NCI-H1048 (cell line): ENCODE results near the gene TP53INP2.
"Not testable (repeated sequence)": the region's sequence is repeated elsewhere in the genome, so short reads cannot be mapped to it uniquely, and the experiment has no call there.

Experiments
- DNase-seq: peaks from one replicate; lab custom pipeline; 2025; lab: John Stamatoyannopoulos, UW

The TP53INP2 gene

DNA sequence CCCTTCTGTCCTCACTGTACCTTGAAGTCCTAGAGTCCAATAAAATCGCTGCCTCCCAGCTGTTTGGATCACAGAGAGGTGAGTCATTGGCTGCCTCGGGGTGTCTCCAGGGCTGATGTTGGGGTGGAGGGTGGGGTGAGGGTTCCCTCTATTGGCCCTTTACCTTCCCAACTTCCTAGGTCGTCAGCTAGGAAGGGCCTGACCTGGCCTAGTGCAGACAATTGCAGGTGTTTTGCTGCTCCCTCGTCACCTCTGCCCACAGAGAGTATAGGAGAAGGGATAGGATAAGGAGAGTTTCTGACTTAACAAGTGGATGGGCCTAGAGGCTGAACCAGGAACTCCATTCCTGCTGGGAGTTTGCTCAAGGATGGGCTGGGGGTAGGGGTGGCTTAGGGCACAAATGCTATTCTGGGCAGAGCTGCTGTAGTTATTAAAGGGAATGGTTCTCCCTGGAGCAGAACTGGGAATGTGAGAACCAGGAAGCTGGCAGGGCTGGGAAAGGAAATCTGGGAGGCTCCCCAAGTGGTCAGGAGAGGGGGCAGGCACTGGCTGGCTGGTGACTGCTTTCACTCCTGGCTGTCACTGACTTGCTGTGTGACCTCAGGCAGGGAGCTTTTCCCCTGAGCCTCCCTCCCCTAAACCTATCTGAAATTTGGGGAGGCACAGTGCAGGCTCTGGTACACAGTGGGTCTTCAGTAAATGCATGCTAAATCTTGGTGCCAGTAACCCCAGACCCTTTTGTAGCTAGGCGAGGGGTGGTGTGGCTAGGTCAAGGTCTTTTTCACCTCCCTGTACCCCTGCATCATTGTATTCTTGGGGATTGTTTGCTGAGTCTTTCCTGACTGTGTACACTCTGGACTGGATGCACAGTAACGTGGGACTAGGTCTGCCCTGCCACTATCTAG is 1.5 kb downstream of the TP53INP2 start:
- no peak for DNase-seq

DNA sequence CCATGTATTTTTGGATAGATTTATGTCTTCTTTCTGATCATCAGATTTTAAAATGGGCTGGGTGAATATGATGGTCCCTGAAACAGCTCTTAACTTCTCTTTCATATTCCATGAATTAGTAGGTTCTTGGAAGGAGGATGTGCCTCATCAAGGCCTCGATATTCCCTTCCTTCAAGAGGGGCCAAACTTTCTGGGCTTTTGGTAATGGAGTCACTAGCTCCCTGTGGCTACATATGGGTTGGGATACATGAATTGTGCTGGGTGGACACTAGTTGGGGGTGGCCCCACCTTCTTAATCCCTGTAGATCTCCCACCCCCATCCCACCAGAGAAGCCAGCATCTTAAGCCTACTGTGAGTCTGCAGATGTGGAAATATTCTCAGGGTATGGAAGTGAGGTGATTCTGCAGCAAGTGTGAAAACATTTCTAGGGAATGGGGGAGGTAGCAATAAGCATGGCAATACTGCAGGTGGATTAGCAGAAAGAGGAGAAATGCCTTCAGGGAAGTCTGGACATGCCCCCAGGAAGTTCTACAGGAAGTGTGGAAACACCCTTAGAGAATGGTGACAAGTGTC is 2.2 kb downstream of the TP53INP2 start:
- no peak for DNase-seq

DNA sequence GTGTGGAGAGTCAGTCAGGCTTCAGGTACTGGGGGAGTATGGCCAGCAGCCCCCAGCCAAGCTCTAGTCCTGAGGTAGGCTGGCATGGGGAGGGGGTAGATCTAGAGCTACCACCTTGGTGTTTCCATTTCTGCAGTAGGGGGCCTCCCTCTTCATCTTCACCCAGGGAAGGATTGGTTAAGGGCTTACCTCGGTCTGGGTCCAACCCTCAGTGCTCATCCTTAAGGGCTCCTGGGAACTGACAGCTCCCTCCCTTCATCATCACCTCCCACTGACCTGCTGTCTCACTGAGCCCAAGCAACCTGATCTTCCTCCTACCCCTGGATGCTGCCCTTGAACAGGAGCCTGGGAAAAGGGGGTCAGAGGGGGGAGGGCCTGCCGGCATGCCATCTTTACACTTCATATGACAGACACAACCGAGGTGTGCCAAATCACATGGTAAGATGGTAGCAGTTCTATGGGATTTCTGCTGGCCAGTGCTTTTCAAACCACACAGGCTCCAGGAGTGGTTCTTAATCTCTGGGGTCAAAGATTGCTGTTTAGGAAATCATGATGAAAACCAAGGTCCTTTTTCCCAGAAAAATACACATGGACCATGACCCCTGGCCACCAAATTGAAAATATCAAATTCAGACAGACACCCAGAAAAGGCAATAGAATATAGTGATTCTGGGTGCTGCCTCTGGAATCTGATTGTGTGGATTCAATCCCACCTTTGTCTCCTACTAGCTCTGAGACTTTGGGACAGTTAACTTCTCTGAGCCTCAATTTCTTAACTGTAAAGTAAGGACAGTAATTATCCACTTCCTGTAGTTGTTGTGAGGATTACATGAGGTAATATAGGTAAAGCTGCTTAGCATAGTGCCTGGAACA is 3.0 kb downstream of the TP53INP2 start:
- DNase-seq, result no peak

DNA sequence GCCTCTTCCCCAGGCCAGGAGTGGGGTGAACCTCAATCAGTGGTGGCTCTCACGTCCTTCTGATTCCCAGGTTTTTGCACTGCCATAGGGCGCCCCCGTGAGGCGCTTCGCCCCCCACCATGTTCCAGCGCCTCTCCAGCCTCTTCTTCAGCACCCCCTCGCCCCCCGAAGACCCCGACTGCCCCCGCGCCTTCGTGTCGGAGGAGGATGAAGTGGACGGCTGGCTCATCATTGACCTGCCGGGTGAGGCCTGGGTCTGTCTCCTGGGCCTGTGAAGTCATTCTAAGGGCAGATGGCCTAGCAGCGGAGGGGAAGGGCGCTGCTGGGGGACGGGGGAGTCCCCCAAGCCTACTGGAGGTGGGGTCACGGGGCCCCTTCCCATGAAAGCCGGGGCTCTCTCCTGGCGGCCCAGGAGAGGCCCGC is 4.5 kb downstream of the TP53INP2 start:
- no peak for DNase-seq

GRCh38 chr20:34709044-34709830 is 5.1 kb downstream of the TP53INP2 start:
- peak; percentile 52 for DNase-seq

DNA sequence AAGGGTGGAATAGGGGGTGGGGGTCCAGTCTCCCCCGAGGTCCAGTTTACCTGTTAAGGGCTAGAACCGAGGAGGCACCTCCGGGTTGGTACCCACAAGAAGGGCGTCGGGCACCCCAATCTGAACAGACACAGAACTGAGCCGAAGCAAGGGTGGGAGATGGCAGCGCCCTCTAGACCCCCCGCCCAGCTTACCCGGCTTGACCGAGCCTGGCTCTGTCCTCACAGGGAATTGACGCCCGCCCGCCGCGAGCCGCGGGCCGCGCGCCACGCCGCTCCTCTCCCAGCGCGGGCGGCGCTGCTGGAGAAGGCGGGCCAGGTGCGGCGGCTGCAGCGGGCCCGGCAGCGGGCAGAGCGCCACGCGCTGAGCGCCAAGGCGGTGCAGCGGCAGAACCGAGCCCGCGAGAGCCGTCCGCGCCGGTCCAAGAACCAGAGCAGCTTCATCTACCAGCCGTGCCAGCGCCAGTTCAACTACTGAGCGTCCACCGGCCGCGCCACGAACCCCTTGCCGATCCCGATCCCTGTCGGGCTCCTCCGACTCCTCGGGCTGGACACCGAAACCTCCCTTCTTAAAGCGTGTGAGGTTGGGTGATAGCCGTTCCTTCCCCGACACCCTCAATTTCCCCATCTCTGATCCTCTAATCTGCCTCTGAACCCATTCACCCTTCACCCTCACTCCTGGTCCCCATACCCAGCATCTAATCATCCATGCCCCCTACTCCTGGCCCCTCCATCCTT is 5.9 kb downstream of the TP53INP2 start:
- no peak for DNase-seq

GRCh38 chr20:34710568-34710839 is 6.4 kb downstream of the TP53INP2 start:
- no peak for DNase-seq

- no peak for DNase-seq
Measured at GRCh38 chr20:34710861-34711574, 6.9 kb downstream of the TP53INP2 start.

DNA sequence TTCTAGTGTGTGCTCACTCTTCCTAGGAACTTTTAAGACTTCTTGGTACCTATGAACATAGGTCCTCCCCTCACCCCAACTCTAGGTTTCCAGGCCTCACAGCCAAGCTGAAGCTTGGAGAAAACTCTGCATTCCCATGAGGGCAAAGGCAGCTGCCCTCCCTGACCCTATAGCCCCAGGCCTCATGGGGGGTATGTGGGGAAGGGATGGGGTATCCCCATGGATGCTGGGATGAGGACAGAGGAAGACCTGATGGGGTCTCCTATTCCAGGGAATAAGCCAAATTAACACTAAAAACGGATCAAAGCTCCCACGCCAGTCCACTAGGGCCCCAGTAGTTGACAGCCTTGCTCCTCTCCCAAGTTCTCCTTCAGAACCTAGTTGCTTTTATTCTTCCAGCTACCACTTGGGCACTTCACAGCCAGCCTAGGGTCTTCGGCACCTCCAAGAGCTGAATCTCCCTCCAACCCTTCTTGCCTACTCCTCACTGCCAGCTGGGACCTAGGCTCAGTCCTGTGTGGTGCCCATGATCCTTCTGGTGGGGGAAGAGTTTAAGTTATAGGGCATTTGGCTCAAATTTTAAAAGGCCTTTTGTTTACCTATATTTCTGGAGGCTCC is 7.8 kb downstream of the TP53INP2 start:
- DNase-seq, result no peak

DNA sequence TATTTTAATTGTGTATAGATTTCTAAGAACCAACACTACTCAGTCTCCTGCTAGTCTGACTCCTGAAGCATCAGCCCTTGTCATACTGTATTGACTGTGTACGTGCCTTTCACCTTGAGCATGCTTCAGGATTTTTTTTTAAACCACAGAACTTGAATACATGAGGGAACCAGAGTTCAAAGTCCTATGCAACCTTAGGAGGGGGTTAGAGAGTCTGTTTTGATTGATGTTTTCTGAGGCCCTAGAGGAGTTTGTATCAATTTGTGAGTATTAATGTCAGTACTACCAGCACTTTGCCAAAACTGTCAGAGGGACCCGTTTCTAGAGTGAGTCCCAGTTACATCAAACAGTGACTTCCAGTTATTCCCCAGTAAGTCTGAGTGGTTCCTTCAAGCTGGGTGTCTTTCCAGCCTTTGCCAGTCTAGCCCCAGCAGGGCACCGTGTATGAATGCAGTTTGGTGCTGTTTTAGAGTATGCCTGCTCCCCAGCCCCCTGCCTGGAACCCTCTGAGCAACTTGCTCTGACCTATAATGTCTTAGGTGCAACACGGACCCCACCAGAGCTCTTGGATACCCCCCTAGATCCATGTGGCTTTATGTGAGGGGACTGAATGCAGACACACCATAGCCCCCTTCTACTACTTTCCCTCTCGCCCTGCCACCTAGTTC is 8.5 kb downstream of the TP53INP2 start:
- no peak for DNase-seq

DNA sequence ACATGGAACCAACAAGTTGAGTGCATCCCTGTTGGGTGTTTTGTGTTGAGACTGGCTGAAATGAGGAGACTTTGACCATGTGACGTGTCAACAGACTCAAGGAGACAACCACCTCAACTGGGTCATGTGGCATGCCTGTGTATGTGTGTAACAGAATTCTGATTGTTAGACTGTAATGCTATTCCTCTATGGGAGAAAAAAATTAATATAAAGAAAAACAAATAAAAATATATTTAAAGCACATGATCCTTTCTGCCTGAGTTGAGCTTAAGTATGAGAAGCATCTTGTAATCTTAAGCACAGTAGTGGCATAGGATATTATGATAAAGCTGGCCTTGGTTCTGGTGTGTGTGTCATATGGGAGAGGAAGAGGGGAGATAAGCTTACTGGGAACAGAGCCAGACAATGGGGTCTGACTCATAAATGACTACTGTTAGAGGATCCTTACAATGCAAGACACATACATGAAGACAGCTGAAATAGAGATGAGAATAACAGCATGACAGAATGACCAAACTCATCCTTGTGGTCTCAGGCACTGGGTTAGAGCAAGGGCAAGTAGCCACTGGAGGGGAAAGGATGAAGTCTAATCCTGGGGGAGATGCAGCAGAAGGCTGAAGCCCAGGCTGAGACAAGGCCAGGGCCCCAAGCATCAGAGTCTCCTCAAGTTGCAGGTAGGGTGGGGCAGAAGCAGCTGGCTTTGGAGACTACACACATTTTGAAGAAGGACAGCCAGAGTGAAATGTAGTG is 9.2 kb downstream of the TP53INP2 start:
- DNase-seq, result no peak

GRCh38 chr20:34713944-34714515 is 9.9 kb downstream of the TP53INP2 start:
- not testable (repeated sequence) for DNase-seq

DNA sequence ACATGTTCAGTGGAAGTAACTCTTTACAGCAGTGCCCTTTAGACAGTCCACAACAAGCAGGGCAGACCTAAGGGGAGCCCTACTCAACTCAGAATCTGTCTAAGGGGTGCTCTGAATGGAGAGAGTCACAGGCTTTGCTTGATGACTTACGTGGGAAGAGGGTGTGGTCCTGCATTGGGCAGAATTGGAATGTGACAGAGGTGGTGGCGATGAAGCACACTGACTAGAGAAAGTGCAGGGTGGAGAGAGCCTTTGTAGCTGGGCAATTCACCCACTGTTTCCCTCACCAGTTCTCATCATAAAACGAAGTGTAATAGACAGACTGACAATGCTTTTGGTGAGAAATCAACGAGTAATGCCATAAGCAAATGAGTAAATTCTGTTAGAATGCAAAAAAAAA is 11.2 kb downstream of the TP53INP2 start:
- DNase-seq, result no peak

- DNase-seq, result no peak
Measured at GRCh38 chr20:34716921-34717229, 12.7 kb downstream of the TP53INP2 start.

DNA sequence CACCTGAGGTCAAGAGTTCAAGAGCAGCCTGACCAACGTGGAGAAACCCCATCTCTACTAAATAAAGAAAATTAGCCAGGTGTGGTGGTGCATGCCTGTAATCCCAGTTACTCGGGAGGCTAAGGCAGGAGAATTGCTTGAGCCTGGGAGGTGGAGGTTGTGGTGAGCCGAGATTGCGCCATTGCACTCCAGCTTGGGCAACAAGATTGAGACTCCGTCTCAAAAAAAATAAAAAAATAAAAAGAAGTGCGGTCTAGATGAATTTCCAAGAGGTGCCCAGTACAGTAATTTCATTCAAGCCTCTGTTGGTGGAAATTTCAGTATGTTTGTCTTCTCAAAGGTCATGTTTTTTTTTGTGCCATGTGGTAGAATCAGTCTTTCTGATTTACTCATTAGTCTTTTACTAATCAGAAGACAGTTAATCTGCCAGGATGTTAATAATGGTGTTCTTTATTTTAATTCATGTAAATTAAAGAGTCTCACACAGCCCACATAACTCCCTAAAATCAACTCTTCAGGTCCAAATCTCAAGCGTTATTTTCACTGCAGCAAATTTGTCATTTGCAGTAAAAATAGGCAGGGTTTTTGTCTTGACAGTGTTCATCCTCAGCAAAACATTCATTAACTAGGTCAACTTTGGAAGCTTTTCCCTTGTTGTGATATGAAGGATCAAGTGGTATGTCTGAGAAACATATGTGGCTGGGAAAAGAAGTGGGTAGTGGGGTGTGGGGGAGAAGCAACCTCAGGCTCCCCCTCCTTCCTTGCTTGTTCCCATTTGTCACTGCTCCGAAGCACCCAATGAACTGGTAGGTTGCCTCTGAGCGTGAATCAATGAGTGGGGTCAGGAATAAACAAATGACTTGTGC is 13.3 kb downstream of the TP53INP2 start:
- DNase-seq, result no peak

GRCh38 chr20:34719242-34720017 is 15.3 kb downstream of the TP53INP2 start:
- not testable (repeated sequence) for DNase-seq

DNA sequence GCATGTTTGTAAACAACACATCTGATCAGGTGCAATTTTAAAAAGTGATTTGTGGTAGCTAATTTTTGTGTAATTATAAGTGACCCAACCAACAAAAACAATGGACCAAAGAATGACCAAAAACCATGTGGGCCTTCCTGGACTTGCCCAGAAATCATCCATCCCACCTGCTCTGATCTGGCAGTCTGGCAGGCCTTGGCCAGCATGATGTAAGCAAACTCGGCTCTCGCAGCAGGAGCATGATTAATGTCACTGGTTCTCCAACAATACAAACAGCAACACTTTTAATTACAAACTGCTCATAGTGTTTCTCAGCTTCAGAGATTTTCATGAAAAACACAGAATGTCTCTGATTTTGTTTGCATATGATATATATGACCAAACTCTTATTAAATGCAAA is 16.1 kb downstream of the TP53INP2 start:
- DNase-seq, result no peak
